ENCODE measurements around the gene CCDC186.
"Not testable (repeated sequence)": the region's sequence is repeated elsewhere in the genome, so short reads cannot be mapped to it uniquely, and the experiment has no call there.

DNA sequence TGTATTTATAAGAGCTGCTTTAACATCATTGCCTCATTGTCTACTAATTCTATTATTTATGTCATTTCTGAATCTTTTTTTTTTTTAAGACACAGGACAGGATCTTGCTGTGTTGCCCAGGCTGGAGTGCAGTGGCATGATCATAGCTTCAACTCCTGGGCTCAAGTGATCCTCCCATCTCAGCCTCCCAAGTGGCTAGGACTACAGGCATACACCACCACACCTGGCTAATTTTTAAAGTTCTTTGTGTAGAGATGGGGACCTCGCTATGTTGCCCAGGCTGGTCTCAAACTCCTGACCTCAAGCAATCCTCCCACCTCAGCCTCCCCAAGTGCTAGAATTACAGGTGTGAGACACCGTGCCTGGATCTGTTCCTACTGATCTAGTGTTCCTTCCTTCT is 33.2 kb downstream of the CCDC186 start:
- TF ChIP-seq ZNF274 (IDR thresholded peaks at IDR 0.05; ENCODE audit: borderline replicate concordance, extremely low read depth, low read length); POLR2AphosphoS5 (IDR thresholded peaks at IDR 0.05; ENCODE audit: low read depth, low read length); CBX5 (IDR thresholded peaks at IDR 0.05; ENCODE audit: low read depth, low read length); RXRA (IDR thresholded peaks at IDR 0.05; ENCODE audit: insufficient read depth, low read depth, low read length); JUND (IDR thresholded peaks at IDR 0.05; ENCODE audit: low read length); TAF1 (IDR thresholded peaks at IDR 0.05; ENCODE audit: low read depth, low read length); GABPA (IDR thresholded peaks at IDR 0.05; ENCODE audit: borderline replicate concordance, insufficient read depth, low read length): not testable (repeated sequence)
- TF ChIP-seq, protein P1, sequence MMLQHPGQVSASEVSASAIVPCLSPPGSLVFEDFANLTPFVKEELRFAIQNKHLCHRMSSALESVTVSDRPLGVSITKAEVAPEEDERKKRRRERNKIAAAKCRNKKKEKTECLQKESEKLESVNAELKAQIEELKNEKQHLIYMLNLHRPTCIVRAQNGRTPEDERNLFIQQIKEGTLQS (IDR thresholded peaks at IDR 0.05; ENCODE audit: insufficient read depth, low read depth, low read length): not testable (repeated sequence)
- TF ChIP-seq, protein P2, sequence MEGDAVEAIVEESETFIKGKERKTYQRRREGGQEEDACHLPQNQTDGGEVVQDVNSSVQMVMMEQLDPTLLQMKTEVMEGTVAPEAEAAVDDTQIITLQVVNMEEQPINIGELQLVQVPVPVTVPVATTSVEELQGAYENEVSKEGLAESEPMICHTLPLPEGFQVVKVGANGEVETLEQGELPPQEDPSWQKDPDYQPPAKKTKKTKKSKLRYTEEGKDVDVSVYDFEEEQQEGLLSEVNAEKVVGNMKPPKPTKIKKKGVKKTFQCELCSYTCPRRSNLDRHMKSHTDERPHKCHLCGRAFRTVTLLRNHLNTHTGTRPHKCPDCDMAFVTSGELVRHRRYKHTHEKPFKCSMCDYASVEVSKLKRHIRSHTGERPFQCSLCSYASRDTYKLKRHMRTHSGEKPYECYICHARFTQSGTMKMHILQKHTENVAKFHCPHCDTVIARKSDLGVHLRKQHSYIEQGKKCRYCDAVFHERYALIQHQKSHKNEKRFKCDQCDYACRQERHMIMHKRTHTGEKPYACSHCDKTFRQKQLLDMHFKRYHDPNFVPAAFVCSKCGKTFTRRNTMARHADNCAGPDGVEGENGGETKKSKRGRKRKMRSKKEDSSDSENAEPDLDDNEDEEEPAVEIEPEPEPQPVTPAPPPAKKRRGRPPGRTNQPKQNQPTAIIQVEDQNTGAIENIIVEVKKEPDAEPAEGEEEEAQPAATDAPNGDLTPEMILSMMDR (IDR thresholded peaks at IDR 0.05; ENCODE audit: control extremely low read depth in 1 of 3, insufficient read depth in 1 of 3, low read depth in 1 of 3, low read length in 3 of 3): not testable (repeated sequence)
